ENCODE results near the gene BBOX1. TPM values are rescaled to one million over a fixed set of nuclear protein-coding genes. Genes with fewer than 3 reads are reported as not detected.

Gene BBOX1
- total RNA-seq, 1 donor from 2014 or later, result not detected

DNA sequence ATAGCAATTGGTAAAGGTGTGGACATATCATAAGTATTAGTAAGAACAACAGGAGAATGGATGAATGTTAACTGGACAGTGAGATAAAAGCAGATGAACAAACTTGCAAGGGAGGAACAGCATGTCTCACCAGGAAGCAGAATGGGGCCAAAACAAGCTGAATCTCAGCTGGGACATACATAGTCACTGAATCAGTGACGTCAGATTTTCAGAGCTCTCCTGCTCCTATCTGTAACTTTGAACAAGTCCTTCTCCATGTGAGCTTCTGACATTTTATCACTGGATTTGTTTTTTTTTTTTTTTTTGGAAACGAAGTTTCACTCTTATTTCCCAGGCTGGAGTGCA, 118.7 kb downstream of the BBOX1 start:
- no peak for DNase-seq (ENCODE audit: low spot score in 2 of 2, unreplicated experiment in 2 of 2)
- TF ChIP-seq, protein P1, sequence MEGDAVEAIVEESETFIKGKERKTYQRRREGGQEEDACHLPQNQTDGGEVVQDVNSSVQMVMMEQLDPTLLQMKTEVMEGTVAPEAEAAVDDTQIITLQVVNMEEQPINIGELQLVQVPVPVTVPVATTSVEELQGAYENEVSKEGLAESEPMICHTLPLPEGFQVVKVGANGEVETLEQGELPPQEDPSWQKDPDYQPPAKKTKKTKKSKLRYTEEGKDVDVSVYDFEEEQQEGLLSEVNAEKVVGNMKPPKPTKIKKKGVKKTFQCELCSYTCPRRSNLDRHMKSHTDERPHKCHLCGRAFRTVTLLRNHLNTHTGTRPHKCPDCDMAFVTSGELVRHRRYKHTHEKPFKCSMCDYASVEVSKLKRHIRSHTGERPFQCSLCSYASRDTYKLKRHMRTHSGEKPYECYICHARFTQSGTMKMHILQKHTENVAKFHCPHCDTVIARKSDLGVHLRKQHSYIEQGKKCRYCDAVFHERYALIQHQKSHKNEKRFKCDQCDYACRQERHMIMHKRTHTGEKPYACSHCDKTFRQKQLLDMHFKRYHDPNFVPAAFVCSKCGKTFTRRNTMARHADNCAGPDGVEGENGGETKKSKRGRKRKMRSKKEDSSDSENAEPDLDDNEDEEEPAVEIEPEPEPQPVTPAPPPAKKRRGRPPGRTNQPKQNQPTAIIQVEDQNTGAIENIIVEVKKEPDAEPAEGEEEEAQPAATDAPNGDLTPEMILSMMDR (IDR thresholded peaks at IDR 0.05; ENCODE audit: unreplicated experiment), result no peak
- no peak overlapping the region for H3K4me3 Mint-ChIP-seq

DNA sequence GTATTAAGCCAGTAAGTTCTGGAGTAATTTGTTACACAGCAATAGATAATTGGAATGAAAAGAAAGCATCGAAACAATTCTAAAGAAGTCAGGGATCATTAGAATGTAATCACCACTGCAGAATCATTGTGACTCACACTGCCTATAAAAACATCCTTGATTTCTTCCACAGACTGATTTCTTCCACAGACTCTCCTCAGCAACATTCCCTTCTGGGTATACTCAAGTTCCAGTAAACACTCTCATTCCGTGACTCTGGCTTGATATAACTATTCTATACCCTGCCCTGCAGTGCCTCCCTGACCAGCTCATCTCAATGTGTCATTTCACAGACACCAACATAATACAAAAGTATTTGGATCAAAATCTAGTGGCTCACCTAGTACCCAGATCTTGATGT, 120.5 kb downstream of the BBOX1 start:
- TF ChIP-seq, protein P1 (IDR thresholded peaks at IDR 0.05; ENCODE audit: unreplicated experiment), result no peak
- H3K36me3 Mint-ChIP-seq, result peaks cover 5% of the 10 kb centered on the region
- H3K27ac Mint-ChIP-seq, result no peak overlapping the region
- H3K9me3 Mint-ChIP-seq, result no peaks in the 10 kb centered on the region
- DNase-seq (ENCODE audit: low spot score in 2 of 2, unreplicated experiment in 2 of 2), result no peak
- no peak overlapping the region for H3K4me3 Mint-ChIP-seq
- no peaks in the 10 kb centered on the region for H3K27me3 Mint-ChIP-seq (ENCODE audit: low read depth)
- H3K4me1 Mint-ChIP-seq, result no peaks in the 10 kb centered on the region

More for the DNA sequence above, 118.7 kb downstream of the BBOX1 start:
- Mint-ChIP-seq H3K36me3 (peaks cover 8% of the 10 kb centered on the region), H3K27ac (no peak overlapping the region), H3K27me3 (ENCODE audit: low read depth) (no peaks in the 10 kb centered on the region), H3K4me1 (no peaks in the 10 kb centered on the region), H3K9me3 (no peaks in the 10 kb centered on the region)

DNA sequence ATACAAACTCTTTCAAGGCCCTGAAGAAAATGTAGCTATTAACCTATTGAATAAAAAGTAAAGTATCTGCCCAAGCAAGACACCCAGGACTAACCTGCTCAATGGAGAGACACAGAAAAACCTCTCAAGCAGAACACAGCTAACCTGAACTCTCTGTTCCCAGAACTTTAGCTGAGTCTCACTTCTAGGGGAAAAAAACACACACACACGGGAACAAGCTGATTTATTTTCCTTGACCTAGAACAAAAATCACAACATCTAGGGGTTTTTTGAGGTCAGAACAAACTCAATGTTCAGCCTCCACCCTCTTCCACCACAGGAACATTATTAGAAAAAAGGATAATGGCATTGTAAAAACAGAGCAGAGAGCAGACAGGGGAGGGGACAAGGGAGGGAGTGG, 121.6 kb downstream of the BBOX1 start:
- Mint-ChIP-seq H3K27ac (no peak overlapping the region), H3K9me3 (no peaks in the 10 kb centered on the region), H3K27me3 (ENCODE audit: low read depth) (no peaks in the 10 kb centered on the region), H3K36me3 (peaks cover 2% of the 10 kb centered on the region), H3K4me3 (no peak overlapping the region), H3K4me1 (no peaks in the 10 kb centered on the region)
- TF ChIP-seq, protein P1 (IDR thresholded peaks at IDR 0.05; ENCODE audit: unreplicated experiment), result no peak
- no peak for DNase-seq (ENCODE audit: low spot score in 2 of 2, unreplicated experiment in 2 of 2)

DNA sequence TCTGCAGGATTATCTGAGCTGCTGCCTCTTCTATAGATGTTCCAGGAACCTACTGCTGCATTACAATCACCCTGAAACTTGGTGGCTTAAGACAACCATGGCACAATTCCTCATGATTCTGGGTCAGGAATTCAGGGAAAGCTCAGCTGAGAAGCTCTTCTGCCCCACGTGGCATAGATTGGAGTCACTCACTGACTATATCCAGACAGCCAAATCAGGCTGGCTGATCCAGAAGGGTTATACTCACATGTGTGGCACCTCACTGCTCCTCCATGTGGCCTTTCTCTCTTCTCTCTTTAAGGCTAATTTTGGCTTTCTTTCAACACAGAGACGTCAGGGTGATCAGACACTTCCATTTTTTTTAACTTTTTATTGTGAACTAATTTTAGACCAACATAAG, 125.5 kb downstream of the BBOX1 start:
- H3K4me1 Mint-ChIP-seq, result no peaks in the 10 kb centered on the region
- H3K27ac Mint-ChIP-seq, result no peak overlapping the region
- TF ChIP-seq, protein P1 (IDR thresholded peaks at IDR 0.05; ENCODE audit: unreplicated experiment), result no peak

DNA sequence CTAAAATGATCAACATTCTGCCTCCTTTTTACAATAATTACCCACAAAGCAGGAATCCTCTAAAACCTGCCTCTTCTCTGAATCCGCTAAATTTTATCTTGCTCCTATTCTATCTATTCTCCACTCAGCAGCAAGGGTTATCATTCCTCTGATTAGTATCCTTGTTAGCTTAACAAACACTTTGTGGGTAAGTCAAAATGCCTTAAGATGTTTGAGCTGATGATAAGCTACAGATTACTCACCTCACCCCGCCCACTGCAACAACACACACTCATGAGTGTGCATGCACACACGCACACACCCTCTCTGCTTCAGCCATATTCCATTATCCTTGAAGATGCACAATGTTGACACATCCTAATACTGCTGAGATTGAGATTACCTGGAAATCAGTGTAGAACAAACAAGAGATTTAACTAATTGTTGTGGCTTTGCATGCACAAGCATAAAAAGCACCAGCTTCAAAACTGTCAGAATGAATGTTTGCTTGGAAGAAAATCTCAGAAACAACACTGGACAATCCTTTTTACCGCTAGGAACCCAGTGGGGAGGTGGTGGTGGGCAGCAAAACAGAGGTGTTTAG, 130.9 kb downstream of the BBOX1 start:
- no peak for DNase-seq (ENCODE audit: low spot score in 2 of 2, unreplicated experiment in 2 of 2)
- Mint-ChIP-seq H3K9me3 (peaks cover 14% of the 10 kb centered on the region), H3K27ac (no peak overlapping the region), H3K36me3 (peaks cover 8% of the 10 kb centered on the region), H3K4me3 (no peak overlapping the region), H3K27me3 (ENCODE audit: low read depth) (no peaks in the 10 kb centered on the region), H3K4me1 (no peaks in the 10 kb centered on the region)
- TF ChIP-seq, protein P1 (IDR thresholded peaks at IDR 0.05; ENCODE audit: unreplicated experiment), result no peak

More for the DNA sequence above, 125.5 kb downstream of the BBOX1 start:
- H3K27me3 Mint-ChIP-seq (ENCODE audit: low read depth), result no peaks in the 10 kb centered on the region
- DNase-seq (ENCODE audit: low spot score in 2 of 2, unreplicated experiment in 2 of 2), result no peak
- H3K9me3 Mint-ChIP-seq, result peaks cover 11% of the 10 kb centered on the region
- peaks cover 6% of the 10 kb centered on the region for H3K36me3 Mint-ChIP-seq
- H3K4me3 Mint-ChIP-seq, result no peak overlapping the region

DNA sequence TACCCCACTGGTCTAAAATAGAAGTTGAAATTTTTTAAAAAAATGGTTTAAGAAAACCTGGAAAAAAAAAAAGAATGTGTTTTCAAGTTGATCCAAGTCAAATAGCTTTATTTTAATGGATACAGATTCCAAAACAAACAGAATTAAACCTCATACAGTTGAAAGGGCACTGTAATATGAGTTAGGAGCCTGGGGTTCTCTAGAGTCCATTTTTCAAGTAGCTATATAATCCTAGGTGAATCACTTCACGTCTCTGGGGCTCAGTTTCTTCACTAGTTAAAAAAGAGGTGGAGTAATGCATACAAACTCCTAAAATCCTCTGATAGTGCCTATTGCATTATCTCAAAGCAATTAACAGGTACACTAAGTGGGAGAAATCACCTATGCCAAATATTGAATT, 132.9 kb downstream of the BBOX1 start:
- TF ChIP-seq, protein P1 (IDR thresholded peaks at IDR 0.05; ENCODE audit: unreplicated experiment), result no peak
- no peak for DNase-seq (ENCODE audit: low spot score in 2 of 2, unreplicated experiment in 2 of 2)
- Mint-ChIP-seq H3K4me1 (no peaks in the 10 kb centered on the region), H3K27me3 (ENCODE audit: low read depth) (no peaks in the 10 kb centered on the region), H3K36me3 (peaks cover 8% of the 10 kb centered on the region), H3K9me3 (peaks cover 14% of the 10 kb centered on the region), H3K27ac (no peak overlapping the region), H3K4me3 (no peak overlapping the region)

Data from mesothelial cell of epicardium (in vitro differentiated cells).